Rectal smooth muscle tissue (tissue), 1 donor: ENCODE results near the gene FBXW4.

Source experiments
- H3K27ac ChIP-seq: one replicate; pipeline ENCODE4 v1.7.0; 2013; ENCODE audit warnings: low read depth, low read length, inconsistent platforms
- H3K27me3 ChIP-seq: one replicate; pipeline ENCODE4 v1.7.0; 2013; ENCODE audit warnings: low read length; ENCODE audit not compliant: control insufficient read depth, insufficient read depth
- H3K36me3 ChIP-seq: one replicate; pipeline ENCODE4 v1.7.0; 2013; ENCODE audit warnings: low read length; ENCODE audit not compliant: control insufficient read depth, insufficient read depth
- H3K4me1 ChIP-seq: one replicate; pipeline ENCODE4 v1.7.0; 2013; ENCODE audit warnings: low read length; ENCODE audit not compliant: control insufficient read depth, insufficient read depth
- H3K4me3 ChIP-seq: one replicate; pipeline ENCODE4 v1.7.0; 2013; ENCODE audit warnings: low read length
- H3K9ac ChIP-seq: one replicate; pipeline ENCODE4 v1.7.0; 2013; ENCODE audit warnings: low read length

The FBXW4 gene

GRCh38 chr10:101570428-101571270 is 124.3 kb downstream of the FBXW4 start:
- H3K4me1 ChIP-seq: no peaks in the 10 kb centered on the region
- H3K4me3 ChIP-seq: peak overlapping the region; percentile 59
- H3K9ac ChIP-seq: no peak overlapping the region
- peaks cover 30% of the 10 kb centered on the region for H3K27me3 ChIP-seq
- H3K27ac ChIP-seq: no peak overlapping the region
- no peaks in the 10 kb centered on the region for H3K36me3 ChIP-seq

GRCh38 chr10:101569622-101570427 is 125.1 kb downstream of the FBXW4 start:
- Histone ChIP-seq H3K9ac (no peak overlapping the region), H3K4me1 (no peaks in the 10 kb centered on the region), H3K27me3 (peaks cover 38% of the 10 kb centered on the region), H3K4me3 (peak overlapping the region; percentile 67), H3K27ac (no peak overlapping the region), H3K36me3 (no peaks in the 10 kb centered on the region)

DNA sequence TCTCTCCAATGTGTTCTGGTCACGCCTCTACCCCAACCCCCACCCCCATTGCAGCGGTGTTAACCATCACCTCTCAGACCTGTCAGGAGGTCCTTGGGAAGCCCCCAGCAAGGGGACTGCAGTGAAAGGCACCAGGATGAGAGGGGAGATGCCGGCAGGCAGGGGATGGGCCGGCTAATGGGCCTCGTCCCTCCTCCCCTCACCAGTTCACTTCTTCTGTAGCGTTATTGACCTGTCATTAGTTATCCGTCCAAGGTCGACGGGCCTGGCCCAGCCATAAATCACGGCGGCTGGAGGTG is 125.7 kb downstream of the FBXW4 start:
- H3K27ac ChIP-seq: no peak overlapping the region
- H3K36me3 ChIP-seq: no peaks in the 10 kb centered on the region
- no peaks in the 10 kb centered on the region for H3K4me1 ChIP-seq
- no peak overlapping the region for H3K9ac ChIP-seq
- H3K27me3 ChIP-seq: peaks cover 38% of the 10 kb centered on the region
- no peak overlapping the region for H3K4me3 ChIP-seq

GRCh38 chr10:101568054-101568745 is 126.8 kb downstream of the FBXW4 start:
- Histone ChIP-seq H3K9ac (no peak overlapping the region), H3K36me3 (no peaks in the 10 kb centered on the region), H3K4me1 (no peaks in the 10 kb centered on the region), H3K27me3 (peaks cover 38% of the 10 kb centered on the region), H3K27ac (no peak overlapping the region), H3K4me3 (no peak overlapping the region)

- Histone ChIP-seq H3K9ac (no peak overlapping the region), H3K36me3 (no peaks in the 10 kb centered on the region), H3K4me1 (no peaks in the 10 kb centered on the region), H3K27me3 (peaks cover 38% of the 10 kb centered on the region), H3K27ac (no peak overlapping the region), H3K4me3 (no peak overlapping the region)
Measured at GRCh38 chr10:101567165-101568006, 127.6 kb downstream of the FBXW4 start.

- Histone ChIP-seq H3K4me3 (no peak overlapping the region), H3K36me3 (no peaks in the 10 kb centered on the region), H3K4me1 (no peaks in the 10 kb centered on the region), H3K9ac (no peak overlapping the region), H3K27me3 (peaks cover 38% of the 10 kb centered on the region), H3K27ac (no peak overlapping the region)
Measured at GRCh38 chr10:101566333-101567164, 128.4 kb downstream of the FBXW4 start.

DNA sequence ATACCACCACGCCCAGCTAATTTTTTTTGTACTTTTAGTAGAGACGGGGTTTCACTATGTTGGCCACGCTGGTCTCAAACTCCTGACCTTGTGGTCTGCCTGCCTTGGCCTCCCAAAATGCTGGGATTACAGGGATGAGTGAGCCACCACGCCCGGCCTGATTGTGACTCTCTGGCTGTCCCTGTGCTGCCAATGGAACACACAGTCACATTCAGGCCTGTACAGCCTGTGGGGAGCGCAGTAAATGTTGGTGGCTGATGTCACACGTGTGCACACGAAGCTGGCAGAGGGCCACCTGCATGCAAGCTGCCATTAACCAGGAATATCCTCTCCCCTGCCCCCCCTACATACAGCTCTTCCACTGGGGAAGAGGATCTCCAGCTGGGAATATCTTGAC is 129.0 kb downstream of the FBXW4 start:
- Histone ChIP-seq H3K4me1 (no peaks in the 10 kb centered on the region), H3K36me3 (no peaks in the 10 kb centered on the region), H3K4me3 (no peak overlapping the region), H3K27me3 (peaks cover 38% of the 10 kb centered on the region), H3K9ac (no peak overlapping the region), H3K27ac (no peak overlapping the region)

DNA sequence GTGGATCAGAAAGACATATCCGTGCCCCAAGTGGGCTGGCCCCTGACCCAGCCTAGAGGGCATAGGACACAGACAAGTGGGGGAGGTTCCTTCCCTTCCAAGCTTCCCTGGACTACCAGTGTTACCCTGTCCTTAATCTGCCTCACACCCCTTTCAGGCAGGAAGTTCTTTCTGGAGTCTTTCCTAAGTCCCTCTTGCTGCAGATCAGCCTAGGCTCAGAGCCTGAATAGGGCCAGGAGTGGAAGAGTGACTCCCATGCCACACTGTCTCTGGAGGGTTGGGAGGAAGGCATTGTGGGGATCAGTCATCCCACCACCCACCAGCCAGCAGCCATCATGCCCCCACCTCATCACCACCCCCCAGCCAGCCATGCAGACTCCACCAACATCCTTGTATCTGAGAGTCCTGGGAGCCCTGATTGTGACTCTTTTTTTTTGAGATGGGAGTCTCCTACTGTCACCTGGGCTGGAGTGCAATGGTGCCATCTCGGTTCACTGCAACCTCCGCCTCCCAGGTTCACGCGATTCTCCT is 129.5 kb downstream of the FBXW4 start:
- H3K36me3 ChIP-seq: no peaks in the 10 kb centered on the region
- H3K9ac ChIP-seq: no peak overlapping the region
- H3K27me3 ChIP-seq: peaks cover 38% of the 10 kb centered on the region
- H3K4me1 ChIP-seq: no peaks in the 10 kb centered on the region
- H3K4me3 ChIP-seq: no peak overlapping the region
- H3K27ac ChIP-seq: no peak overlapping the region

- H3K27me3 ChIP-seq: peaks cover 32% of the 10 kb centered on the region
- H3K27ac ChIP-seq: no peak overlapping the region
- H3K9ac ChIP-seq: no peak overlapping the region
- no peak overlapping the region for H3K4me3 ChIP-seq
- H3K4me1 ChIP-seq: no peaks in the 10 kb centered on the region
- H3K36me3 ChIP-seq: no peaks in the 10 kb centered on the region
Measured at GRCh38 chr10:101564490-101564991, 130.4 kb downstream of the FBXW4 start.

- Histone ChIP-seq H3K27ac (no peak overlapping the region), H3K4me3 (no peak overlapping the region), H3K36me3 (no peaks in the 10 kb centered on the region), H3K4me1 (no peaks in the 10 kb centered on the region), H3K9ac (no peak overlapping the region), H3K27me3 (peaks cover 31% of the 10 kb centered on the region)
Measured at GRCh38 chr10:101563497-101564040, 131.4 kb downstream of the FBXW4 start.

GRCh38 chr10:101563007-101563406 is 132.0 kb downstream of the FBXW4 start:
- Histone ChIP-seq H3K4me3 (no peak overlapping the region), H3K36me3 (no peaks in the 10 kb centered on the region), H3K9ac (no peak overlapping the region), H3K4me1 (no peaks in the 10 kb centered on the region), H3K27ac (no peak overlapping the region), H3K27me3 (peaks cover 25% of the 10 kb centered on the region)
